Regular cardiac myocyte (primary cell): ENCODE data around the gene ALPG. TPM values are rescaled to one million over a fixed set of nuclear protein-coding genes. Genes with fewer than 3 reads are reported as not detected.

ENCODE experiments used
- total RNA-seq: library from RNA; depleted of rRNA; stranded (reverse); fragments of >200 nt; gene quantifications from 2 replicates; pipeline ENCODE4 v1.2.3, GENCODE V29; 2014

The ALPG gene
- not detected in 2 replicates for total RNA-seq

GRCh38 chr2:232406556-232407310 is at the start of gene ALPG:
Gene ALPG, plus strand, starts transcription at chr2:232406844. Its CDS starts 51 bp downstream, at chr2:232406895.

DNA sequence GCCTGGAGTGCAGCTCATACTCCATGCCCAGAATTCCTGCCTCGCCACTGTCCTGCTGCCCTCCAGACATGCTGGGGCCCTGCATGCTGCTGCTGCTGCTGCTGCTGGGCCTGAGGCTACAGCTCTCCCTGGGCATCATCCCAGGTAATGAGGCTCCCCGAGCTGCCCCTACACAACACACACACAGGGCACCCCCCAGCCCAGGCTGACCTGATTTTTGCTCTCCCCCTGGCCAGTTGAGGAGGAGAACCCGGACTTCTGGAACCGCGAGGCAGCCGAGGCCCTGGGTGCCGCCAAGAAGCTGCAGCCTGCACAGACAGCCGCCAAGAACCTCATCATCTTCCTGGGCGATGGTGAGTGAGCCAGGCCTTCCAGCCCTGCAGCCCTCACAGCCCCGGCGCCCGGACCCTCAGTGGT is 27.9 kb upstream of the ALPG start, which contains the start of gene ALPP:
Gene ALPP (plus strand): TSS at position 17 of the 417 bp plus-strand sequence. CDS start 52 bp downstream, at position 69.

GRCh38 chr2:232455426-232456255 is 49.0 kb downstream of the ALPG start, which contains the start of gene ALPI:
Gene ALPI, plus strand, starts transcription at chr2:232456153. Its CDS starts 47 bp downstream, at chr2:232456200.

Other genes with a start within 250 kb of the ALPG start
- gene ALPP, start 28.1 kb upstream of the ALPG start, total RNA-seq = not detected in 2 replicates
- not detected in 2 replicates for gene ALPI, start 49.3 kb downstream of the ALPG start, total RNA-seq
- not detected in 2 replicates for gene ECEL1, start 81.0 kb downstream of the ALPG start, total RNA-seq
- not detected in 2 replicates for gene PRSS56, start 113.5 kb downstream of the ALPG start, total RNA-seq
- not detected in 2 replicates for gene CHRND, start 119.3 kb downstream of the ALPG start, total RNA-seq
- not detected in 2 replicates for gene CHRNG, start 132.8 kb downstream of the ALPG start, total RNA-seq
- gene TIGD1, start 143.7 kb downstream of the ALPG start, total RNA-seq = 2.7 and 3.7 TPM in 2 replicates
- 81.5 and 158 TPM in 2 replicates for gene EIF4E2, start 143.8 kb downstream of the ALPG start, total RNA-seq
- 1.9 and 2.0 TPM in 2 replicates for gene EFHD1, start 226.8 kb downstream of the ALPG start, total RNA-seq